PFSK-1 (cell line): Measurements from ENCODE around the gene SYT3.

ENCODE experiments used
- FOXP2 ChIP-seq: optimal IDR thresholded peaks from 2 replicates; pipeline ENCODE3; 2011; ENCODE audit warnings: borderline replicate concordance, control low read depth, inconsistent platforms; ENCODE audit not compliant: insufficient read depth; ENCODE audit errors: extremely low read length, extremely low read depth
- POLR2AphosphoS5 ChIP-seq: IDR thresholded peaks from 2 replicates; pipeline ENCODE4 v1.6.1; 2012; ENCODE audit warnings: low read depth, mild to moderate bottlenecking, control low read depth, low read length, moderate library complexity
- SIN3A ChIP-seq: IDR thresholded peaks from 2 replicates; pipeline ENCODE4 v1.6.1; 2012; ENCODE audit warnings: mild to moderate bottlenecking, low read length, moderate library complexity, borderline replicate concordance; ENCODE audit not compliant: insufficient read depth
- TAF1 ChIP-seq: IDR thresholded peaks from 2 replicates; pipeline ENCODE4 v1.6.1; 2012; ENCODE audit warnings: low read length, control low read depth, borderline replicate concordance; ENCODE audit not compliant: insufficient read depth
- TF ChIP-seq, protein P1 (sequence below), 2 experiments: IDR thresholded peaks; 2 replicates each; pipeline versions ENCODE4 v1.6.1 to v1.8.0; 2011 to 2012; ENCODE audit warnings: low read depth in 2 of 2, low read length in 2 of 2, control low read depth in 1 of 2, inconsistent platforms in 1 of 2, mild to moderate bottlenecking in 1 of 2, moderate library complexity in 1 of 2; ENCODE audit not compliant: insufficient read depth in 1 of 2

SYT3 gene

DNA sequence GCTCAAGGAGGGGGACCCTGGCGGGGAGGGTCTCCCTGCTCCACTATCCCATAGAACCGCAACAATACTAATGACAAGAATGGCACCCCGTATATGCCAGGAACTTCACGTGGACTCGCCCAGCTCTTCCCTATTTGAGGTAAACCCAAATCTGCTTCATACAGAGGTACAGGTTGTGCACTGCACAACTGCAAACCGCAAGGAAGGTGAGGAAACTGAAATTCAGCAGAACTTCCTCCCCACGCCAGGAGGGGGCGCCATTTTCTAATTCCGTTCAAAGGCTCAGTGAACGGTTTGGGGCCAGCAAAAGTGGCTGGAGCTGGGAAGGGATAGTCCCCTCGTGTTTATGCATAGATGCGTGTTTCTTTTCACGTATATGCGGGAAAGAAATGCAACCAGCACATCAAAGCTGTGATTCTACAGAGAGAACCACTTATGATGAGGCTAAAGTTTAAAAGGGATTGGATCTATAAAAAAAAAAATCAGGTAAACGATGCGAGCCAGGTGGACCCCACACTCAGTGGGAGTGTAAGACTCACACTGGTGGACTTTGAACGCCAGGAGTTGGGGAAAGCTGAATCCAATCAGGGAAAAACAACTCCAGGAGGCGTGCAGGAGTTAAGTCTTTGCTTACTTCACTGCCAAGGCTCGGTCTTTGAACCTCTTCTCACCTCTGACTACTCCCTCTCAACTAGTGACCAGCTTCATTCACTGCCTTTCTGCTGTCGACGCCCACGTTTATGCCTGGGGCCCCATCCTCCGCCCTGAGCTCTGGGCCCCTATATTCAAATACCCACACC, 29.8 kb upstream of the SYT3 start:
- TF ChIP-seq, protein P1, sequence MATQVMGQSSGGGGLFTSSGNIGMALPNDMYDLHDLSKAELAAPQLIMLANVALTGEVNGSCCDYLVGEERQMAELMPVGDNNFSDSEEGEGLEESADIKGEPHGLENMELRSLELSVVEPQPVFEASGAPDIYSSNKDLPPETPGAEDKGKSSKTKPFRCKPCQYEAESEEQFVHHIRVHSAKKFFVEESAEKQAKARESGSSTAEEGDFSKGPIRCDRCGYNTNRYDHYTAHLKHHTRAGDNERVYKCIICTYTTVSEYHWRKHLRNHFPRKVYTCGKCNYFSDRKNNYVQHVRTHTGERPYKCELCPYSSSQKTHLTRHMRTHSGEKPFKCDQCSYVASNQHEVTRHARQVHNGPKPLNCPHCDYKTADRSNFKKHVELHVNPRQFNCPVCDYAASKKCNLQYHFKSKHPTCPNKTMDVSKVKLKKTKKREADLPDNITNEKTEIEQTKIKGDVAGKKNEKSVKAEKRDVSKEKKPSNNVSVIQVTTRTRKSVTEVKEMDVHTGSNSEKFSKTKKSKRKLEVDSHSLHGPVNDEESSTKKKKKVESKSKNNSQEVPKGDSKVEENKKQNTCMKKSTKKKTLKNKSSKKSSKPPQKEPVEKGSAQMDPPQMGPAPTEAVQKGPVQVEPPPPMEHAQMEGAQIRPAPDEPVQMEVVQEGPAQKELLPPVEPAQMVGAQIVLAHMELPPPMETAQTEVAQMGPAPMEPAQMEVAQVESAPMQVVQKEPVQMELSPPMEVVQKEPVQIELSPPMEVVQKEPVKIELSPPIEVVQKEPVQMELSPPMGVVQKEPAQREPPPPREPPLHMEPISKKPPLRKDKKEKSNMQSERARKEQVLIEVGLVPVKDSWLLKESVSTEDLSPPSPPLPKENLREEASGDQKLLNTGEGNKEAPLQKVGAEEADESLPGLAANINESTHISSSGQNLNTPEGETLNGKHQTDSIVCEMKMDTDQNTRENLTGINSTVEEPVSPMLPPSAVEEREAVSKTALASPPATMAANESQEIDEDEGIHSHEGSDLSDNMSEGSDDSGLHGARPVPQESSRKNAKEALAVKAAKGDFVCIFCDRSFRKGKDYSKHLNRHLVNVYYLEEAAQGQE (IDR thresholded peaks at IDR 0.05; ENCODE audit: insufficient read depth in 1 of 2, low read depth in 2 of 2, low read length in 2 of 2) = no peak
- TF ChIP-seq TAF1 = no peak
- TF ChIP-seq FOXP2 = no peak
- no peak for TF ChIP-seq SIN3A
- TF ChIP-seq POLR2AphosphoS5 = no peak

DNA sequence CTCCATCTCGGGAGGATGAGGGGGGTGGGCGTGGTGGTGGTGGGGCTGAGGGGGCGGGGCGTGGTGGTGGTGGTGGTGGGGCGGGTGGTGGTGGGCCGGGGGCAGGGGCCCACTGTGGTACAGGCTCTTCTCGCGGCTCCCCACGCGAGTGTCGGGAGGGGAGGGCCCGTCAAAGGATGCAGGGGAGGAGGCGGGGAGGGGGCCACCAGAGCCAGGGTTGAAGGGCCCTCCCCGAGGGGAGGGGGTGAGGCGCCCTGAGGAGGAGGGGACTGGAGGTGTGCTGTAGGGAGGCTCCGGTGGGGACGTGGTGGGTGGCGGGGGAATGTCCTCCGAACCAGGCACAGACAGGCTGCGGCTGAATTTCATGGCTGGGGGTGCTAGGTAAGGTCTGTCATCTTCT, 29.2 kb upstream of the SYT3 start:
- TF ChIP-seq FOXP2 (no peak), POLR2AphosphoS5 (no peak), SIN3A (no peak), TAF1 (no peak)
- TF ChIP-seq, protein P1 (IDR thresholded peaks at IDR 0.05; ENCODE audit: insufficient read depth in 1 of 2, low read depth in 2 of 2, low read length in 2 of 2) = no peak

DNA sequence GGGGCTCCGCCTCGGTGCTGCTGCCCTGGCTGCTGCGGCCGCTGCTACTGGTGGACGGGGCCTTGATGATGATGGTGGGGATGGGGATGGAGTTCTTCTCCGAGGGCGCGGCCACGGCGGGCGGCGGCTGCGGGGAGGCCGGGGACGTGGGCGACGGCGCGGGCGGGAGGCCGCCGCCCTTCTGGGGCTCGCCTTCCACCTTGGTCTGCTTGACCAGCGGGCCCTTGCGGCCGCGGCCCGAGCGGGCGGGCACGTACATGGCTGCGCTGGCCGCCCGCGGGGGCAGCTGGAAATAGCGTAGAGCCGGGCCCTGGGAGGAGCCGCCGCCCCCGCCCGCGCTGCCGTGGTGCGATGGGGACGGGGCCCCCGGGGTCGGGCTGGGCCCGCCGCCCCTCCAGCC, 28.7 kb upstream of the SYT3 start:
- TF ChIP-seq FOXP2 (no peak), TAF1 (no peak), SIN3A (no peak), POLR2AphosphoS5 (no peak)
- TF ChIP-seq, protein P1 (IDR thresholded peaks at IDR 0.05; ENCODE audit: insufficient read depth in 1 of 2, low read depth in 2 of 2, low read length in 2 of 2) = no peak

DNA sequence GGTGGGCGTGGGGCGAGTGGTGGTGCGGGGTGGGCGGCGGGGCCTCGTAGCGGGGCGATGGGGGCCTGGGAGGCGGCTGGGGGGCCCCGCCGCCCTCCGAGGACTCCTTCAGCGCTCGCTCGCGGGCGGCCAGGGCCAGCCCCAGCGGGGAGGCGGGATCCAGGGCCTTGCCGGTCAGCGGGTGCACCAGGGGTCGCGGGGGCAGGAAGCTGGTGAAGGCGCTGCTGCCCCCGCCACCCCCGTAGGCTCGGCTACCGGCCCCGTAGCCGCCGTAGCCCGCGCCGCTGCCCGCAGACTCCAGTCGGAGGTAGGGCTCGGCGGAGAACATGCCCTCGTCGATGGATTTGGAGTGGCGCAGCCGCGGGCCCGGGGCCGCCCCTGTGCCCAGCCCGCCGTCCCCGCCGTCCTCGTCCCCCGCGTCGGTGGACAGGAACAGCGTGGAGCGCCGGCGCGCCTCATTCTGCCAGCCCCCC, 28.1 kb upstream of the SYT3 start:
- TF ChIP-seq SIN3A (no peak), FOXP2 (no peak), TAF1 (no peak), POLR2AphosphoS5 (no peak)
- TF ChIP-seq, protein P1 (IDR thresholded peaks at IDR 0.05; ENCODE audit: insufficient read depth in 1 of 2, low read depth in 2 of 2, low read length in 2 of 2) = no peak
